Neural crest cell (in vitro differentiated cells): ENCODE measurements around the gene MKLN1. TPM values are rescaled to one million over a fixed set of nuclear protein-coding genes. Genes with fewer than 3 reads are reported as not detected.

Source experiments
- DNase-seq: peaks from one replicate; pipeline ENCODE4 v3.0.0; 2021; ENCODE audit warnings: low read depth, mixed read lengths, low spot score
- H3K27ac Mint-ChIP-seq: one replicate; pipeline ENCODE4 v1.8.0; 2021; ENCODE audit warnings: mild to moderate bottlenecking, mixed read lengths; ENCODE audit not compliant: unreplicated experiment
- H3K27me3 Mint-ChIP-seq: 2 replicates; pipeline ENCODE4 v1.8.0; 2021; ENCODE audit warnings: low read depth, mild to moderate bottlenecking, mixed read lengths
- H3K36me3 Mint-ChIP-seq: 2 replicates; pipeline ENCODE4 v1.8.0; 2021; ENCODE audit warnings: low read depth, mild to moderate bottlenecking, mixed read lengths
- H3K4me1 Mint-ChIP-seq: 2 replicates; pipeline ENCODE4 v1.8.0; 2021; ENCODE audit warnings: mixed read lengths
- H3K4me3 Mint-ChIP-seq: one replicate; pipeline ENCODE4 v1.8.0; 2021; ENCODE audit warnings: mild to moderate bottlenecking, mixed read lengths
- H3K9me3 Mint-ChIP-seq: 2 replicates; pipeline ENCODE4 v1.8.0; 2021; ENCODE audit warnings: mixed read lengths
- total RNA-seq: library from RNA; stranded (reverse); gene quantifications from 2 replicates; pipeline ENCODE4 v1.2.1, GENCODE V29; 2021
- TF ChIP-seq, protein P1 (sequence below): fragments of 200-600 bp; sonication (generic); conservative IDR thresholded peaks from 2 replicates; pipeline ENCODE4 v1.5.0; 2021; ENCODE audit warnings: antibody characterized with exemption, mild to moderate bottlenecking

Gene MKLN1
- total RNA-seq, 1 donor from 2014 or later: 45.7 TPM

DNA sequence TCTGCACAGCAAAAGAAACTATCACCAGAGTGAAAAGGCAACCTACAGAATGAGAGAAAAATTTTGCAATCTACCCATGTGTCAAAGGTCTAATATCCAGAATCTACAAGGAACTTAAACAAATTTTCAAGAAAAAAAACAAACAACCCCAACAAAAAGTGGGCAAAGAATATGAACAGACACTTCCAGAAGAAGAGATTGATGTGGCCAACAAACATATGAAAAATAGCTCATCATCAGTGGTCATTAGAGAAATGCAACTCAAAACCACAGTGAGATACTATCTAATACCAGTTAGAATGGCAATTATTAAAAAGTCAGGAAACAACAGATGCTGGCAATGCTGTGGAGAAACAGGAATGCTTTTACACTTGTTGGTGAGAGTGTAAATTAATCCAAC lies 7.1 kb upstream of the MKLN1 start:
- H3K4me1 Mint-ChIP-seq: no peaks in the 10 kb centered on the region

DNA sequence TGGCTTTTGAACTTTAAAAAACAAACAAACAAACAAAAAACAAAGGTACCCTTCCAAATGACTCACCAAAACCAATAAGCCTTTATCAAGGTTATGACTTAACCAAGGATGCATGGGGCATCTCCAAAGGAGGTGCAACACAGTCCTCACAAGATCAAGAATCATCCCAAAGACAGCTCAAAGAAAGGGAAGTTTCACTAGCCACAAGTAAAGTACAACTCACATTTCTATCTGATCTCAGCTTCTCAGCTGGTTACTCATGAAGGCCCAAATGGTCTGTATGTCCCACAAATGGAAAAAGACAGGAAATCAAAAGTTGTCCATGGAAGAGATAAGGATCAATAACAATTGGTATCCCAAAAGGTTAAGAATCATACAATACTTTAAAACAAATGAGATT lies 6.0 kb upstream of the MKLN1 start:
- peaks cover 2% of the 10 kb centered on the region for H3K4me1 Mint-ChIP-seq
- peaks cover 9% of the 10 kb centered on the region for H3K9me3 Mint-ChIP-seq
- H3K27ac Mint-ChIP-seq: no peak overlapping the region
- no peak for DNase-seq
- peaks cover 10% of the 10 kb centered on the region for H3K36me3 Mint-ChIP-seq
- H3K27me3 Mint-ChIP-seq: no peaks in the 10 kb centered on the region
- TF ChIP-seq, protein P1, sequence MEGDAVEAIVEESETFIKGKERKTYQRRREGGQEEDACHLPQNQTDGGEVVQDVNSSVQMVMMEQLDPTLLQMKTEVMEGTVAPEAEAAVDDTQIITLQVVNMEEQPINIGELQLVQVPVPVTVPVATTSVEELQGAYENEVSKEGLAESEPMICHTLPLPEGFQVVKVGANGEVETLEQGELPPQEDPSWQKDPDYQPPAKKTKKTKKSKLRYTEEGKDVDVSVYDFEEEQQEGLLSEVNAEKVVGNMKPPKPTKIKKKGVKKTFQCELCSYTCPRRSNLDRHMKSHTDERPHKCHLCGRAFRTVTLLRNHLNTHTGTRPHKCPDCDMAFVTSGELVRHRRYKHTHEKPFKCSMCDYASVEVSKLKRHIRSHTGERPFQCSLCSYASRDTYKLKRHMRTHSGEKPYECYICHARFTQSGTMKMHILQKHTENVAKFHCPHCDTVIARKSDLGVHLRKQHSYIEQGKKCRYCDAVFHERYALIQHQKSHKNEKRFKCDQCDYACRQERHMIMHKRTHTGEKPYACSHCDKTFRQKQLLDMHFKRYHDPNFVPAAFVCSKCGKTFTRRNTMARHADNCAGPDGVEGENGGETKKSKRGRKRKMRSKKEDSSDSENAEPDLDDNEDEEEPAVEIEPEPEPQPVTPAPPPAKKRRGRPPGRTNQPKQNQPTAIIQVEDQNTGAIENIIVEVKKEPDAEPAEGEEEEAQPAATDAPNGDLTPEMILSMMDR: no peak
- H3K4me3 Mint-ChIP-seq: no peak overlapping the region

More for the DNA sequence above, 7.1 kb upstream of the MKLN1 start:
- H3K9me3 Mint-ChIP-seq: peaks cover 11% of the 10 kb centered on the region
- no peak overlapping the region for H3K27ac Mint-ChIP-seq
- H3K4me3 Mint-ChIP-seq: no peak overlapping the region
- TF ChIP-seq, protein P1: no peak
- H3K27me3 Mint-ChIP-seq: no peaks in the 10 kb centered on the region
- DNase-seq: no peak
- peaks cover 10% of the 10 kb centered on the region for H3K36me3 Mint-ChIP-seq

DNA sequence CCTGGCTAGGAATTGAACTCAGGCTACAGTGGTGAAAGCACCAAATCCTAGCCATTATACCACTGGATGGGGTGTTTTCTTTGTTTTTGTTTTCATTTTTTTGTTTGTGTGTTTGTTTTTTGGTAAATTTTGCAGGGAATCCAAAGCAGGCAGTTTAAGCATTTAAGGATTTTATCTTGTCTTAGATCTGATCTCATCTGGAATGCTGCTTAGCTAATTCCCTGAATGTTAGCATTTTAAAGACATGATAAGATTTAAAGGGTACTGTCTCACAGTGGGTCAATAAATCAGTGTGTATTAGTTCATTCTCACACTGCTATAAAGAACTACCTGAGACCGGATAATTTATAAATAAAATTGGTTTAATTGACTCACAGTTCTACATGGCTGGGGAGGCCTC lies 5.6 kb upstream of the MKLN1 start:
- Mint-ChIP-seq H3K27me3 (no peaks in the 10 kb centered on the region), H3K9me3 (peaks cover 6% of the 10 kb centered on the region), H3K27ac (no peak overlapping the region), H3K36me3 (peaks cover 7% of the 10 kb centered on the region), H3K4me3 (no peak overlapping the region), H3K4me1 (peaks cover 6% of the 10 kb centered on the region)
- no peak for DNase-seq
- TF ChIP-seq, protein P1: no peak

DNA sequence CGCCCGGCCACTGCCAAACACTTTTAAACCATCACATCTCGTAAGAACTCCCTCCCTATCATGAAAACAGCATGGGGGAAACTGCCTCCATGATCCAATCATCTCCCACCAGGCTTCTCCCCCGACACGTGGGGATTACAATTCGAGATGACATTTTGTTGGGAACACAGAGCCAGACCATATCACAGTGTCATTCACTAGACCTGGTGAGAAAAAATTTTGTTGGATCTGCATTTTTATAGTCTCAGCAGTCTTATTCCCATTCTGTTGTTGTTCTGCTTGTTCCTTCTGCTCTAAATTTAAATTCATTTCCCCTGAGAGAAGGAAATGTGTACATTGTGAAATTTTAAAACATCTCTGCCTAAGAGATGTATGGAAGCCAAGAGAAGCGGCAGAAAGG lies 4.8 kb upstream of the MKLN1 start:
- DNase-seq: no peak
- Mint-ChIP-seq H3K27ac (no peak overlapping the region), H3K4me1 (peaks cover 12% of the 10 kb centered on the region), H3K9me3 (peaks cover 6% of the 10 kb centered on the region), H3K36me3 (peaks cover 7% of the 10 kb centered on the region), H3K4me3 (no peak overlapping the region), H3K27me3 (no peaks in the 10 kb centered on the region)
- TF ChIP-seq, protein P1: no peak

DNA sequence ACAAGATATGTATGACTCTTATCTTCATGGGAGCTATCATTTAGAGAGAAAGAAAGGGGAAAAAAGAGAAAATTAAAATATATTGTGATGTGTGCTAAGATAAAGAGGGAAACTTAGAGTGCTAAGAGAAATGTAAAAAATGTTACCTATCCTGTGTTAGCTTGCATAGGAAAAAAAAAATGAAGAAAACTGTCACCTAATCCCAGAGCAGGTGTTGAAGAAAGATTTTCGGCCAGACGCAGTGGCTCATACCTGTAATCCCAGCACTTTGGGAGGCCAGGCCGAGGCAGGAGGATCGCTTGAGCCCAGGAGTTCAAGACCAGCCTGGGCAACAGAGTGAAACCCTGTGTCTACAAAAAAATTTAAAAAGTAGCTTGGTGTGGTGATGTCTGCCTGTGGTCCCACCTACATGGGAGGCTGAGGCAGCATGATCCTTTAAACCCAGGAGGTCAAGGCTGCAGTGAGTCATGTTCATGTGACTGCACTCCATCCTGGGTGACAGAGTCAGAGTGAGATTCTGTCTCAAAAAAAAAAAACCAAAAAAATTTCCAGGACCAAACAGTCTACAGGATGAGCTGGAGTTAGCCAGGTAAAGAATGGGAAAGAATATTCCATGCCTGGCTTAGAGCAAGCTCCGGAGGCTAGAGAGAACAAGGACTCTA lies 2.4 kb upstream of the MKLN1 start:
- H3K36me3 Mint-ChIP-seq: peaks cover 2% of the 10 kb centered on the region
- H3K27ac Mint-ChIP-seq: no peak overlapping the region
- H3K9me3 Mint-ChIP-seq: peaks cover 4% of the 10 kb centered on the region
- TF ChIP-seq, protein P1: no peak
- H3K27me3 Mint-ChIP-seq: no peaks in the 10 kb centered on the region
- H3K4me3 Mint-ChIP-seq: peak overlapping the region; percentile 70
- H3K4me1 Mint-ChIP-seq: peaks cover 34% of the 10 kb centered on the region
- DNase-seq: no peak
